GM12872 (cell line): ENCODE data around the gene BACE1.

Experiments
- CTCF ChIP-seq: IDR thresholded peaks from 3 replicates; pipeline ENCODE4 v1.5.1; 2011; ENCODE audit warnings: low read depth, mild to moderate bottlenecking, low read length, moderate library complexity; ENCODE audit not compliant: insufficient read depth

BACE1 gene

GRCh38 chr11:117303646-117304315 is 12.3 kb downstream of the BACE1 start:
- TF ChIP-seq CTCF = no peak

GRCh38 chr11:117303101-117303500 is 13.0 kb downstream of the BACE1 start:
- TF ChIP-seq CTCF = no peak

- TF ChIP-seq CTCF = no peak
Measured at GRCh38 chr11:117302228-117302627, 13.8 kb downstream of the BACE1 start.

GRCh38 chr11:117300773-117301172 is 15.3 kb downstream of the BACE1 start:
- no peak for TF ChIP-seq CTCF

GRCh38 chr11:117300283-117300663 is 15.8 kb downstream of the BACE1 start:
- TF ChIP-seq CTCF = no peak

GRCh38 chr11:117299351-117300282 is 16.4 kb downstream of the BACE1 start:
- no peak for TF ChIP-seq CTCF

- TF ChIP-seq CTCF = no peak
Measured at GRCh38 chr11:117298195-117298594, 17.9 kb downstream of the BACE1 start.
